WTC11 (cell line): ENCODE measurements around the gene PRLR.

ENCODE experiments used
- ETV6 ChIP-seq: sonication (generic); formaldehyde crosslinking; IDR thresholded peaks from 2 replicates; pipeline ENCODE4 v1.8.1; 2022; ENCODE audit warnings: mild to moderate bottlenecking, missing genetic modification reagents
- FOXP1 ChIP-seq: sonication (generic); formaldehyde crosslinking; IDR thresholded peaks from 2 replicates; pipeline ENCODE4 v1.8.0; 2022; ENCODE audit warnings: missing genetic modification reagents, mild to moderate bottlenecking, moderate library complexity, borderline replicate concordance
- JAZF1 ChIP-seq: fragments of 250-450 bp; sonication (Bioruptor Pico); IDR thresholded peaks from 2 replicates; pipeline ENCODE4 v1.9.0; 2021; ENCODE audit warnings: moderate library complexity, mild to moderate bottlenecking, inconsistent platforms
- MXD4 ChIP-seq: fragments of 250-450 bp; sonication (Bioruptor Pico); IDR thresholded peaks from 2 replicates; pipeline ENCODE4 v1.8.0; 2021; ENCODE audit warnings: mild to moderate bottlenecking, moderate library complexity, borderline replicate concordance
- NR1H2 ChIP-seq: sonication (generic); formaldehyde crosslinking; IDR thresholded peaks from 2 replicates; pipeline ENCODE4 v1.9.0; 2021; ENCODE audit warnings: mild to moderate bottlenecking, moderate library complexity, missing genetic modification reagents
- SP1 ChIP-seq: sonication (generic); formaldehyde crosslinking; conservative IDR thresholded peaks from 2 replicates; pipeline ENCODE4 v1.8.1; 2022; ENCODE audit warnings: missing genetic modification reagents
- TF ChIP-seq, protein P1 (sequence below): fragments of 200-600 bp; IDR thresholded peaks from 2 replicates; pipeline ENCODE4 v1.8.0; 2022; ENCODE audit warnings: antibody characterized with exemption

- TF ChIP-seq, protein P1, sequence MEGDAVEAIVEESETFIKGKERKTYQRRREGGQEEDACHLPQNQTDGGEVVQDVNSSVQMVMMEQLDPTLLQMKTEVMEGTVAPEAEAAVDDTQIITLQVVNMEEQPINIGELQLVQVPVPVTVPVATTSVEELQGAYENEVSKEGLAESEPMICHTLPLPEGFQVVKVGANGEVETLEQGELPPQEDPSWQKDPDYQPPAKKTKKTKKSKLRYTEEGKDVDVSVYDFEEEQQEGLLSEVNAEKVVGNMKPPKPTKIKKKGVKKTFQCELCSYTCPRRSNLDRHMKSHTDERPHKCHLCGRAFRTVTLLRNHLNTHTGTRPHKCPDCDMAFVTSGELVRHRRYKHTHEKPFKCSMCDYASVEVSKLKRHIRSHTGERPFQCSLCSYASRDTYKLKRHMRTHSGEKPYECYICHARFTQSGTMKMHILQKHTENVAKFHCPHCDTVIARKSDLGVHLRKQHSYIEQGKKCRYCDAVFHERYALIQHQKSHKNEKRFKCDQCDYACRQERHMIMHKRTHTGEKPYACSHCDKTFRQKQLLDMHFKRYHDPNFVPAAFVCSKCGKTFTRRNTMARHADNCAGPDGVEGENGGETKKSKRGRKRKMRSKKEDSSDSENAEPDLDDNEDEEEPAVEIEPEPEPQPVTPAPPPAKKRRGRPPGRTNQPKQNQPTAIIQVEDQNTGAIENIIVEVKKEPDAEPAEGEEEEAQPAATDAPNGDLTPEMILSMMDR: no peak
- TF ChIP-seq MXD4: no peak
- no peak for TF ChIP-seq ETV6 (CRISPR knock-in tag)
- no peak for TF ChIP-seq FOXP1 (CRISPR knock-in tag)
- TF ChIP-seq SP1: no peak
- TF ChIP-seq JAZF1 (CRISPR knock-in tag): no peak
- no peak for TF ChIP-seq NR1H2 (CRISPR knock-in tag)
These were observed 199.0 kb downstream of the PRLR start for GRCh38 chr5:35031276-35031675.
